Osteoblast (primary cell): Measurements from ENCODE around the gene SLC12A5. TPM values are rescaled to one million over a fixed set of nuclear protein-coding genes. Genes with fewer than 3 reads are reported as not detected.

Experiments used
- DNase-seq: peaks from one replicate; pipeline ENCODE4 v3.0.0; 2011; ENCODE audit warnings: low spot score, mixed read lengths; ENCODE audit not compliant: insufficient read length; ENCODE audit errors: missing footprints
- H2AFZ ChIP-seq: 2 replicates; pipeline ENCODE4 v1.6.0; 2011; ENCODE audit warnings: mild to moderate bottlenecking, low read length
- H3K27ac ChIP-seq: 2 replicates; pipeline ENCODE4 v1.5.1; 2011; ENCODE audit warnings: mild to moderate bottlenecking, low read depth, low read length, moderate library complexity
- H3K27me3 ChIP-seq: 2 replicates; pipeline ENCODE4 v1.6.0; 2012; ENCODE audit warnings: mild to moderate bottlenecking, control low read depth, inconsistent platforms, low read length, moderate library complexity; ENCODE audit not compliant: insufficient read depth
- H3K36me3 ChIP-seq: 2 replicates; pipeline ENCODE4 v1.5.1; 2011; ENCODE audit warnings: mild to moderate bottlenecking, low read length, control low read depth, moderate library complexity; ENCODE audit not compliant: insufficient read depth
- H3K4me1 ChIP-seq: 2 replicates; pipeline ENCODE4 v1.5.1; 2011; ENCODE audit warnings: mild to moderate bottlenecking, low read length, control low read depth, moderate library complexity; ENCODE audit not compliant: insufficient read depth
- H3K4me2 ChIP-seq: 2 replicates; pipeline ENCODE4 v1.6.0; 2011; ENCODE audit warnings: mild to moderate bottlenecking, low read length; ENCODE audit not compliant: insufficient read depth
- H3K4me3 ChIP-seq: fragments of 200-600 bp; sonication (generic); 3 replicates; pipeline ENCODE4 v1.5.1; 2012; ENCODE audit warnings: mild to moderate bottlenecking, low read length, inconsistent platforms; ENCODE audit not compliant: insufficient read depth
- H3K79me2 ChIP-seq: 2 replicates; pipeline ENCODE4 v1.6.0; 2012; ENCODE audit warnings: mild to moderate bottlenecking, low read length, control low read depth, inconsistent platforms; ENCODE audit not compliant: insufficient read depth
- H3K9me3 ChIP-seq: 2 replicates; pipeline ENCODE4 v1.5.1; 2011; ENCODE audit warnings: low read depth, low read length, control low read depth
- H4K20me1 ChIP-seq: 2 replicates; pipeline ENCODE4 v1.6.0; 2012; ENCODE audit warnings: mild to moderate bottlenecking, low read length, control low read depth; ENCODE audit not compliant: insufficient read depth
- total RNA-seq: library from RNA; depleted of rRNA; stranded (reverse); fragments of >200 nt; gene quantifications from 2 replicates; pipeline ENCODE4 v1.2.3, GENCODE V29; 2012
- TF ChIP-seq, protein P1 (sequence below): IDR thresholded peaks from 2 replicates; pipeline ENCODE4 v1.5.1; 2011; ENCODE audit warnings: mild to moderate bottlenecking, low read depth, low read length, moderate library complexity; ENCODE audit errors: extremely low read depth

Gene SLC12A5
- total RNA-seq, 1 donor, result under 0.01 TPM

DNA sequence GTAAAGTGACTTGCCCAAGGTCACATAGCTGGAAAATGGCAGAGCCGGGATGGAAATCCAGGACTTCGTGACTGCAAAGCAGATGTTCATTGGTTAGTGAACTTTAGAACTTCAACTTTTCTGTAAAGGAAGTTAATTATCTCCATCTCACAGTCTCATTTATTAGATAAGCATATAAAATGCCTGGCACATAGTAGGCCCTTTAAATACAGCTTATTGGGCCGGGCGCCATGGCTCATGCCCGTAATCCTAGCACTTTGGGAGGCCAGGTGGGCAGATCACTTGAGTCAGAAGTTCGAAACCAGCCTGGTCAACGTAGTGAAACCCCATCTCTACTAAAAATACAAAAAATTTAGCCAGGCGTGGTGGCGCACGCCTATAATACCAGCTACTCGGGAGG, 22.1 kb upstream of the SLC12A5 start:
- TF ChIP-seq, protein P1, sequence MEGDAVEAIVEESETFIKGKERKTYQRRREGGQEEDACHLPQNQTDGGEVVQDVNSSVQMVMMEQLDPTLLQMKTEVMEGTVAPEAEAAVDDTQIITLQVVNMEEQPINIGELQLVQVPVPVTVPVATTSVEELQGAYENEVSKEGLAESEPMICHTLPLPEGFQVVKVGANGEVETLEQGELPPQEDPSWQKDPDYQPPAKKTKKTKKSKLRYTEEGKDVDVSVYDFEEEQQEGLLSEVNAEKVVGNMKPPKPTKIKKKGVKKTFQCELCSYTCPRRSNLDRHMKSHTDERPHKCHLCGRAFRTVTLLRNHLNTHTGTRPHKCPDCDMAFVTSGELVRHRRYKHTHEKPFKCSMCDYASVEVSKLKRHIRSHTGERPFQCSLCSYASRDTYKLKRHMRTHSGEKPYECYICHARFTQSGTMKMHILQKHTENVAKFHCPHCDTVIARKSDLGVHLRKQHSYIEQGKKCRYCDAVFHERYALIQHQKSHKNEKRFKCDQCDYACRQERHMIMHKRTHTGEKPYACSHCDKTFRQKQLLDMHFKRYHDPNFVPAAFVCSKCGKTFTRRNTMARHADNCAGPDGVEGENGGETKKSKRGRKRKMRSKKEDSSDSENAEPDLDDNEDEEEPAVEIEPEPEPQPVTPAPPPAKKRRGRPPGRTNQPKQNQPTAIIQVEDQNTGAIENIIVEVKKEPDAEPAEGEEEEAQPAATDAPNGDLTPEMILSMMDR, result no peak
- H3K4me1 ChIP-seq, result peaks cover 5% of the 10 kb centered on the region
- H3K4me3 ChIP-seq, result no peak overlapping the region
- no peaks in the 10 kb centered on the region for H4K20me1 ChIP-seq
- peaks cover 32% of the 10 kb centered on the region for H3K27me3 ChIP-seq
- H3K4me2 ChIP-seq, result no peak overlapping the region
- no peak overlapping the region for H2AFZ ChIP-seq
- no peak overlapping the region for H3K27ac ChIP-seq
- no peak for DNase-seq
- H3K36me3 ChIP-seq, result no peaks in the 10 kb centered on the region
- H3K9me3 ChIP-seq, result no peaks in the 10 kb centered on the region
- H3K79me2 ChIP-seq, result no peaks in the 10 kb centered on the region

DNA sequence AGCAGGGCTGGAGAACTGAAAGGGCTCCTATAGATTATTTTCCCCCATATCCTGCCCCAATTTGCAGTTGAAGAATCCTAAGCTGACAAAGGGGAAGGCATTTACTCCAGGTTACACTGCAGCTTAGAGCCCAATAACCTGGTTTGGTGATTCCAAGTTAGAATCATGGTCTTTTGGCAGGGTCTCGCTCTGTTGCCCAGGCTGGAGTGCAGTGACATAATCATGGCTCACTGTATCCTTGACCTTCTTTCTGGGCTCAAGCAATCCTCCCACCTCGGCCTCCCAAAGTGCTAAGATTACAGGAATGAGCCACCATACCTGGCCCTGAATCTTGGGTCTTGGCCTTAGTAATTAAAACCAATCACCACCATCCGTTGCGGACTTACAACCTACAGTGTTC, 21.3 kb upstream of the SLC12A5 start:
- H2AFZ ChIP-seq, result no peak overlapping the region
- no peak overlapping the region for H3K4me2 ChIP-seq
- H3K4me1 ChIP-seq, result peaks cover 5% of the 10 kb centered on the region
- no peak for DNase-seq
- H3K9me3 ChIP-seq, result no peaks in the 10 kb centered on the region
- H3K4me3 ChIP-seq, result no peak overlapping the region
- H3K79me2 ChIP-seq, result no peaks in the 10 kb centered on the region
- H3K27ac ChIP-seq, result no peak overlapping the region
- TF ChIP-seq, protein P1, result no peak
- H3K36me3 ChIP-seq, result no peaks in the 10 kb centered on the region
- peaks cover 36% of the 10 kb centered on the region for H3K27me3 ChIP-seq
- no peaks in the 10 kb centered on the region for H4K20me1 ChIP-seq

DNA sequence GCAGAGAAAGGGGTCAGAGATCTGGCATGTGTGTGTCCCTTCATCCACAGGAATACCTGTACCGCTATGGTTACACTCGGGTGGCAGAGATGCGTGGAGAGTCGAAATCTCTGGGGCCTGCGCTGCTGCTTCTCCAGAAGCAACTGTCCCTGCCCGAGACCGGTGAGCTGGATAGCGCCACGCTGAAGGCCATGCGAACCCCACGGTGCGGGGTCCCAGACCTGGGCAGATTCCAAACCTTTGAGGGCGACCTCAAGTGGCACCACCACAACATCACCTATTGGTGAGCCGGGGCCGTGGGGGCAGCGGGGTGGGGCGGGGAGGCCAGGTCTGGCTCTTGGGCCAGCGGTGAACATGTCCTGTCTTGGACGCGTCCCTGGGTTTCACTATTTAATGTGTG, 19.2 kb upstream of the SLC12A5 start:
- Histone ChIP-seq H3K4me1 (peaks cover 5% of the 10 kb centered on the region), H3K9me3 (no peaks in the 10 kb centered on the region), H4K20me1 (no peaks in the 10 kb centered on the region), H2AFZ (no peak overlapping the region), H3K4me2 (no peak overlapping the region), H3K79me2 (no peaks in the 10 kb centered on the region), H3K27me3 (peaks cover 33% of the 10 kb centered on the region), H3K27ac (no peak overlapping the region), H3K36me3 (no peaks in the 10 kb centered on the region), H3K4me3 (no peak overlapping the region)
- TF ChIP-seq, protein P1, result no peak
- peak; percentile 39 for DNase-seq

DNA sequence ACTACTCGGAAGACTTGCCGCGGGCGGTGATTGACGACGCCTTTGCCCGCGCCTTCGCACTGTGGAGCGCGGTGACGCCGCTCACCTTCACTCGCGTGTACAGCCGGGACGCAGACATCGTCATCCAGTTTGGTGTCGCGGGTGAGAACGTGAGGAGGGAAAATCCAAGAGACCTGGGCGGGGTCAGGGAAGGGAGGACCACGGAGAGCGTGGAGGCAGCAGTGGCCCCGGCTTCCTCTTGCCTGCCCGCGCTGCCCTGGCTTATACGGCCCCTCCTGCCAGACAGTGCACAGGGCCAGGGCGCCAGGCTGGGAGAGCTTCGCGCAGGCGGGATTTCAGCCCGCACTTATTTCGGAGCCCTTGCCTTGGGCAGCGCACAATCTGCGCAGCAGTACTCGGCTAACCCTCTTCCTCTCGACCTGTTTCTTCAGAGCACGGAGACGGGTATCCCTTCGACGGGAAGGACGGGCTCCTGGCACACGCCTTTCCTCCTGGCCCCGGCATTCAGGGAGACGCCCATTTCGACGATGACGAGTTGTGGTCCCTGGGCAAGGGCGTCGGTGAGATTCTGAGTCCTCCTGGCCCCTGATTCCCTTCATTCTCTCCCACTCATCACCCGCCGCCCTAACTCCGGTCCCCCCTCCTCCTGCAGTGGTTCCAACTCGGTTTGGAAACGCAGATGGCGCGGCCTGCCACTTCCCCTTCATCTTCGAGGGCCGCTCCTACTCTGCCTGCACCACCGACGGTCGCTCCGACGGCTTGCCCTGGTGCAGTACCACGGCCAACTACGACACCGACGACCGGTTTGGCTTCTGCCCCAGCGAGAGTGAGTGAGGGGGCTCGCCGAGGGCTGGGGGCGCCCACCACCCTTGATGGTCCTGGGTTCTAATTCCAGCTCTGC, 18.3 kb upstream of the SLC12A5 start:
- Histone ChIP-seq H3K4me1 (peaks cover 5% of the 10 kb centered on the region), H3K27ac (no peak overlapping the region), H3K9me3 (no peaks in the 10 kb centered on the region), H3K79me2 (no peaks in the 10 kb centered on the region), H3K4me3 (no peak overlapping the region), H3K4me2 (no peak overlapping the region), H2AFZ (no peak overlapping the region), H3K36me3 (no peaks in the 10 kb centered on the region), H4K20me1 (no peaks in the 10 kb centered on the region), H3K27me3 (peaks cover 33% of the 10 kb centered on the region)
- peak; percentile 85 for DNase-seq
- TF ChIP-seq, protein P1, result no peak
